NCI-H69 (cell line): ENCODE results near the gene NCBP2L.

ENCODE experiments used
- DNase-seq: peaks from one replicate; lab custom pipeline; 2025; lab: John Stamatoyannopoulos, UW

NCBP2L gene

DNA sequence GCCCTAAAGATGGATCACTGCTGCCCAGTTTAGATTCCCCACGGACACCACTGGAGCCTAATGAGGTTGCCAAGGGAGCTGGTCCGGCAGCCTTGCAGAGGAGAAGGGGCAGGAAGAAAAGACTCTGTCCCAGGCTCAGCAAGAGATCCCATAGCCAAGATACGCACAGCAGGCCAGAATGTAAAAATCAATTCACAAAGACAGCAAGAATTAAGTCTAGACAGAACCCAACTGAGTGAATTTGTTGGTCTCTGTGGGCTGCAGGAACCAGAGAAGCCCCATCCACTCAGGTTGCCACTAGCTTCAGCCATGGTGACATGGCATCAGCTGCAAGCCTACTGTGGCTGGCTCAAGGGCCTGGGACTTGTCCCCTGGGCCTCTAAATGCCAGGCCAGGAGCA lies 24.8 kb upstream of the NCBP2L start:
- DNase-seq, result no peak

DNA sequence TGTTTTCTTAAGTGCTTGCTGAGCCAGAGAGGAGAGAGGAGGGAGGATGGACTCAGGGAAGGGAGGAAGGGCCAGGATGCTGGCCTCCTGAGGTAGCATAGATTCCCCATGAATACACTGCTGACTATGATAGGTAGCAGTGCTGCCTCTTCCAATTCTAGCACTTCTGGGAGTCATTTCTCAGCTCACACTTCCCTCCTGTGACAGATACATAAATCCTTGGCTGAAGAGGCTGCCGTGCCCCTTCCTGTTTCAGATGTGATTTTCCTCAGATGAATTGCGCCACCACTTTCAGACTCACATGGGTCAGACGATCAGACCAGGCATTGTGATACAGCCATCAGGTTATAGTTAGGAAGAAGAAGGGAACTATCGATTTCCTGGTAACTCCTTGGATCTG lies 24.3 kb upstream of the NCBP2L start:
- no peak for DNase-seq

DNA sequence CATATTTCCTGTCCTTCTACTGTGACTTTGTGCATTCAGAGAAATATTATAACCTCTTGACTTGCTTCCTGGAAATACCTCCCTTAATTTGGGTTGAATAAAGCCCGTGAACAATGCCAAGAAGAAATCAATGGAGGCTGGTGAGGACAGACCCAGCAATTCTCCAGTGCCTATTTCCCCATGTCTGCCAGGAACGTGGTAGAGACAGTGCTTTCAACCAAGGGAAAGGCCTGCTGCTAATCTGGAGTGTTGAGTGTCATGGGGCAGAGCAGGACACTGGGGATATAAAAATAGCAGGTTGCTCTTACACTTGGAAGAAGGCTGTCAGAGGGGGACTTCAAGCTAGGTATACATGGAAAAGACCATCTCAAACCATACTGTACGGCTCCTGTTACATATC lies 21.8 kb upstream of the NCBP2L start:
- DNase-seq, result no peak

DNA sequence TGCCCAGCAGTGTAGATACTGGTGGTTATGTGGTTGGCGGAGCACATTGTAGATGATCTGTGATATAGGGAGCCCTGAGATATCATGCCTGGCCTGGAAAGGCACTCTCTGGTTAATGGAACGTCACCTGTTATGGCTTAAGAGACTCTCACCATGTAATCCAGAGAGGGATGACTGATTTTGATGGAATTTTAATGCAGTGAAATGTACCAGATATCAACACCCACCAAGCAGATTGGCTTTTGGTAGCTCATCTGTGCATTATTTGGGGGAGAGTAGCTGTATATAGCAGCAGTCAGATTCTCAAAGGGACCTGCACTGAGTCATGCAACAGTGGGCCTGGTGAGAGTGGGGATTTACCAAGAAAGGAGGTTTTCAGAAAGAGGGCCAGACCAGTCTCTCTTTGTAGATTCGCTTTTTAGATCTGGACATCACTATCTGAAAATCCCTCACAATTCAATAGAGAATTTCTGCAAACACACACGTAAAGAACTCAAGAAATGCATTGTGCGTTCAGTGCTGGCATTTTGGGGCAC lies 19.2 kb upstream of the NCBP2L start:
- no peak for DNase-seq

DNA sequence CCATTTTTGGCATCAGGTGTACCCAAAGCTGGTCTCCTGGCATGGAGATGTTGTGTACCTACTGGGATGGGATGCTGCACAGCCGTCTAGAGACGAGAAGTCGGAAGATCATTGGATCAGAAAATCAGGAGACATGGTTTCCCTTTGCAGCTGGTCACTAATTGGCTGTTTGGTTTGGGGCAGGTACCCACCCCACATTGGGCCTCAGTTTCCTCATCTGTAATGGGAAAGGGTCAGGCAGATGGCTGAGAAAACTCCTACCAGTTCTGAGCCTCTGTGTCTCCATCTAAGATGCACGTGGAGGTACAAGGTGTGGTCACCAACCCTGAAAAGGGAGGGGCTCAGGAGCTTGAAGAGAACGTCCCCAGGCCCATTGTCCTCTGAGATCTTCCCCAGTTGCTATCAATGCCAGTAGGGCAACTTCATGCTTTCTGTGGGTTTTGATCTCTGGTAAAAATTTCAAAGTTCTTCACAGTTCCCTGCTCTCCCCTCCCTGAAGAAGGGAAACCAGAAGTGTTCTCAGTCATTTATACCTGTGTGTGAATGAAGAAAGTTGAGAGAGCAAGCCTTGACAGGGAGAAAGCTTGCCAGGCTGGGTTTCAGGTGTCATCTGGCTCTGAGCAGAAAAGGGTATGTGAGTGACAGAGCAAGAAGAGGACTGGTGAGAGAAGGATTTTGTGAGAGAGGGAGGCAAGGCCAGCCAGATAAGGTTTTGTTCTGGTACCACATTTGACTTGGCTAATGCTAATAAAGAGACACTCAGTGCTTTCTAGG lies 17.0 kb upstream of the NCBP2L start:
- no peak for DNase-seq

DNA sequence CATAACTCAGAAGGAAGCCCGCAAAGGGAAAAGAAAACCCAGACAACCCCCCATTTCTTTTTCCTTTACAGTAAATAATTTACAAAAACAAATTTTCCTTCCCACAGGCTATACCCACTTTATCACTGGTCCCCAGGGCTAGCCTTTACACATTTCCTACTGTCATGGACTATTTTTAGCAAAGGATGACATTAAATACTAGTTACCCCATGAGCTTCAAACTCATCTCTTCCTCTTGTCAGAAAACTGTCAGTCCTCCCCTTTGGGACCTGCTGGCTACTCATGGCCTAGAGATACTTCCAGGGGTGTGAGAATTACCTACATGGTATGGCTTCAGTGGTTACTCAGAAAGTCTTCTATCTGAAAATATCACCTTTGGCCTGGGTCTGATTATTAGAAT lies 13.9 kb upstream of the NCBP2L start:
- DNase-seq, result no peak

DNA sequence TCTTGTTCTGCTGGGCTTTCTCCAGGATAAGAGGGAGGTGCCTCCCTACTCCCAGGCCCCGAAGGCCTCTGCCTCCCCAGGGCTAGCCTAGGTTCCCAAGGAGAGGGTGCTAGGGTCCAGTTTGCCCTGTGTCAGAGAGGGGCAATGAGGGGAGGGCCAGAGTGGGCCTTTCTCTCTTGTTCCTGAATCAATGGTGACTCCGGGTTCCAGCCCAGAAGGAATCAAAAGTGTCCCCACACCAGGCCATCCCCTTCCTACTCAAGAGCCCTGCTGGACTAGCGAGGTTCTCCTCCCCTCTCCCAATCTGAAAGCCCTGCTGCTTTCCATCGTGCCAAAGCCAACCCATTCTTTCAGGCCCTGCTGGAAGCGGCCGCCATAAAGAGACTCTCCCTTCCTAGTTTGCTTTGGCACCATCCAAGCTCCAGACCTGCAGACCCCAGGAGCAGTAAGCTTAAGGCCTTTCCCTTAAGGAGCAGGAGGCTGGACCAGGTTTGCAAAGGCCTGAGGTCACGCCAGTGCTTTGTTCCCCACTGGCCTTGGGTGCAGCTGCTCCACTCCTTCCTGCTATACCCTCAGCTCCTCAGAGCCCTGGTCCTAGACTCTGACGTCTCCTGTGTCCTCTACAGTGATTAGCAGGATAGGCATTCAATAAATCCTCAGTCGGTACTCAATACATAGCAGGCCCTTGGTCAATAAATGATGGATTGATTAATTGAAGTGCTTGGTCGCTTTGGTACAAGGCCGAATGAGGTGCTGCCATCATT lies 12.5 kb upstream of the NCBP2L start:
- no peak for DNase-seq

DNA sequence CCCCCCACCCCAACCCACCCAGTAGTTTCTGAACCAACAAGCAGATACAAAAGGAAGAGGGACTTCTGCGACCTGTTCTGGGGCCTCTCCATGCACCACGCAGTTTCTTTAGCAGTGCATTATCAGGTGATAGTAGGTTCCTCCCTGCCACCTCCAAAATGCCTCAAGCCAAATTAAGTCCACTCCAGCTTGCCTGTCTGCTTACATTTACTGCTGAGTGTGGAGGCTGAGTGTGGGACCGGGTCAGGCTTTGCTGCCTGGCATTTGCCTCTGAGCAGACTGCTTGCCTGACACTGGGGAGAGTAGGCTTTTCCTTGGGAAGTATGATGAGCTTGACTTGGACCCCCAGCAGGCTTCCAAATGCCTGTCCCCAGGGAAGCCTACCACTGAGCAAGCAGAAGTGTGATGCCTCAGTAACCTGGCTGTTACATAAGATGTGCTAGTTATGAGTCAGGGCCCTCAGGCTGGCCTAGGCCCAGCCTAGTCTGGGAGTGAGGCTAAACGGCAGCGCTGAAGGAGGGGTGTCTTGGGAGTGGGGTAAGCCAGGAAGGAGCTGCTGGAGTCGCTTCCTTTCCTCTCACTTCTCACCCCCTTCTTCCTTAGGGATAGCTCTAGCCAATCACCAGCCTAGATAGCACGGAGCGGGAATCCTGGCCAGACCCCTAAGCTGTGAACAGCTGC lies 10.9 kb upstream of the NCBP2L start:
- DNase-seq, result peak; percentile 28

DNA sequence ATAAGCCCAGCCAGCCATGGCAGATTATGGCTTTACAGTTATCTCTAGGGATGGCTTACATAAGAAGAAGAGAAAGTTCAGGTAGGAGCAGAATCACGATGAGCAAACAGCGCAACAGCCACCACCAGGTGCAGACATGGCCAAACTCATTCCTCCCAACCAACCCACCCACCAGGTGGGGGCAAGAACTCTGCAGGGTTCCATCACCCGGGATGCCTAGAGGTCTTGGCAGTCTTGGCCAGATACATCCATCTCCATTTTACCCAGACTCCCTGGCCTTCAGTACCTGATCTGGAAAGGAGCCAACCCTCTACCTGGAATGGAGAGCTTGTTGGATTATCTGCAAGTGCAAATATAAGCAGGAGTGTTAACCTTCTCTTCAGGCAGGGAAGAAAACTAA lies 9.5 kb upstream of the NCBP2L start:
- no peak for DNase-seq

DNA sequence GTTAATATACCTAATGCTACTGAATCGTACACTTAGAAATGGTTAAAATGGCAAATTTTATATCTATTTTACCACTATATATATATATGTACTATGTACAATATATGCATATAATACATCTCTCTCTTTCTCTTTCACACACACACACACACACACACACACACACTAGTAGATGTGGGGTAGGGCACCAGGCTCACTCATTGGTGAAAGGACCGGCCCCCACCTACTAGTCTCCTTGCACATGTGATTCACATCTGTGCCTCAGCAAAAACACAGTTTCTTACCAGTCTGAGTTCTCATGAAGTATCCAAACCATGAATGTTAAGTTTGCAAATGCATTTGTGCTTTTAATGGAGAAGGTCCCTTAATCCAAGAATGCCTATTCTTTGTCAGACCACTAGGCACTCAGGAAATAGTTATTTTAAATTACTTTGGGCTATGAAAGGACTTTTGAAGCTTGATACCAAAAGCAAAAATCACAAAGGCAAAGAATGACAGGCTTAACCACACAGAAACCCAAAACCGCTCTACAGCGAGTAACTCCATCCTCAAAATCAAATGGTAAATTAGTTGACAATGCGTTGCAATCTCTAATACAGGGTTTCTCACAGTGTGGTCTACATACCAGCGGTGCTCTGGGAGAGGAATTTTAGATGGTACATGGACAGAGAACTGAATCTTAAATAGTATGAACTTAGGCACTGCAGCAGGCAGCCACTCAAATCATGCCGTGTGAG lies 7.8 kb upstream of the NCBP2L start:
- no peak for DNase-seq

DNA sequence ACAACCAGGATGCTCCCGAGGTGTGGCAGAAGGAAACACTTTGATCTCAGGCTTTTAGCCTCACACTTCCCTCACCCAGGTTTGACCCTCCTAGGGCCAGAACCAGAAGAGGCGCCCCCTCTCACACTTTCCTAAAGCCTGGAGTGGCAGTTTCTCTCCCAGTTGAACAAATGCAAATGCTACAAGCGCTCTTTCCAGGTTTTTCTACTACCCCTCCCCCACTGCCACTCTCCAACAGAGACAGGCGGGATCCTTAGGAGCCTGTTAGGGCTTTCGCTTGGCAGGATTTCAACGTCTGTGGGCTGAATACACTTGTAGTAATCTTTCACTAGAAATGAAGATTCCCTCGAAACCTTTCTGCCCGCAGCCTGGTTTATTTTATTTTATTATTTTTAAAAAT lies 4.3 kb upstream of the NCBP2L start:
- DNase-seq, result no peak

DNA sequence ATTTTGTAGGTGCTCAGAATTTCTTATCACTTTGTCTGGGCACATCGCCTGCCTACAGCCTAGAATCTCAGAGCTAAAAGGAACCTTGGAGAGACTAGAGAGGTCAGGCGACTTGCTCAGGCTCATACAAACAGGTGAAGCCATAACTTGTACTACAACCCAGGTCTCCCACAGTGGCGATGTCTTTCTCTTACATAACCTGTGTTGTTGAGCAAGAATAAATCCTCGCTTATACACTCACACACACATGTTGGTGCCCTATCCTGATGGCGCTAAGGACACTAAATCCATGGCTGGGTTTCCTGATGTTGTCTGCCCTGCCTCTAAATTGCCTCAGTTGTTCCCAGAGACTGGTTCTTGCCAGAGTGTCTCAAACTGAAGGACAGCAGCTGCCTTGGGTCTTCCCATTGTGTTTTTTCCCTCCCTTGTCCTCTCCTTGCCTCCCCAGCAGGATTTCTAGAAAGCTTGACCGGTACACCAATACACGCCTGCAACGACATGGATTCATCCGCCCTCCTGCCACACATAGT lies 3.6 kb upstream of the NCBP2L start:
- no peak for DNase-seq

DNA sequence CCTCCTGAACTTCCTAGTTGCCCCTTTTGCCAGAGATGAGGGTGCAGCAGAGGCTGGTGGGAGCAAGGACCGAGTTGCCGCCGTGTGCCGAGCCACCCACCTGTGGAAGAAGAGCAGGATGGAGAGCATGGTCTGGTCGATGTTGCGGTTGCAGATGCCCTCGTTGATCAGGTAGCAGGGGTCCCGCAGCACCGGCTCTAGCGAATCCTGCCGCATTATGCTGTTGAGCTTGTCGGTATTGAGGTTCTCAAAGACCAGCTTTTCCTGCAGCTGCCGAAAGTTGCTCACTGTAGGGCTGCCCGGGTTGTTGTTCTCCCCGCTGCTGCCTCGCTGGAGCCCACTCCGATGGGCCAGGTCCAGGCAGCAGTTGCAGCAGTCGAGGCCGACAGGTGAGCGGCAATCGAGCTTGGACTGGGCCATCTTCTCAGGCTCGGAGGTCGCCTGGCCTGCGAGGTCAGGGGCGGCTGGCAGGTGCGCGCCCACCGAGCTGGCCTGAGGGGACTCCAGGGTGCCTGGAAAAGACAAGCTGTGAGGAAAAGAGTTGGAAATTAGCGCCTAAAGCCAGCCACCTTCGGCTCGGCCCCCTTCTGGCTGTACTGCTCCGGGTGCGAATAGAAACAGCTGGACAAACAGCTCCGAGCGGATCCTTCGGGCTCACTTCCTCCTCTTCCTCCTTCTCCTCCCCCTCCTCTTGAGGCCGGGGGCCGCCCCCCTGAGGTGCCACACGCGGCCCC lies 2.4 kb upstream of the NCBP2L start:
- no peak for DNase-seq

DNA sequence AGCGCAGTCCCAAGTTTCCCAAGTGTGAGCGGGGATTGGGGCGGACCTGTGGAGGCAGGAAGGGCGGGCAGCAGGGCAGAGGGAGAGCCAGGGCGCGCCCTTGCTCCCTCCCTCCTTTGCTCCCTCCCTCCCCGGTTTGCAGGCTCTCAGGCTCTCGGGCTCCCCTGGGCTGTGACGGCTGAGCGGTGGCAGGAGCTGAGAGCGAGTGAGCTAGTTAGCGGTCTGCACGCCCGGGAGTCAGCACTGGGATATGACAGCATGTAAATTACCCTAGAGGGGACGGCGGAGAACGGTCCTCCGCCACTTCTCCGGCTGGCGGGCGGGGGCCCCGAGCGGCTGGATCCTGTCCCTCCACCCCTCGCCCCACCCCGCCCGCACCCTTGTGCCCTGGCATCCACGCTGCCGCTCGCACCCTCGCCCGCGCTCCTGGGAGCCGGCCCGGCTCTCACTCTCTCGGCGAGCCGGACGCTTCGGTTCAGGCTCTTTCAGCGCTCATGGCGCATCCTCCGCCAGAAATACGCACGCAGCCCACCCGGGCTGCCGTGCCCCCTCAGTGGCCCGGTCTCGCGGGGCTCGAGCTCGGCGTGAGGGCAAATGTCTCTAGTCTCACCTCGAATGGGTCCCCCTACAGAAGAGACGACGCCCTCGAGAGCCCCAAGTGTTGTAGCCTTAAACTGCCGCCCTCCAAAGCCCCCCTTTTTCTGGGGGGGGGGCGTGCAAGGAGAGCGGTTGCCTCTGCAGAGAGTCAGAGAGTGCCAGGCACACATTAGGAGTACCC lies 1.6 kb upstream of the NCBP2L start, which contains the start of gene TSC22D3:
Gene TSC22D3, minus strand, starts transcription at position 54 of the 778 bp plus-strand sequence. CDS start 368 bp downstream, outside the sequence.
- DNase-seq, result peak; percentile 77

DNA sequence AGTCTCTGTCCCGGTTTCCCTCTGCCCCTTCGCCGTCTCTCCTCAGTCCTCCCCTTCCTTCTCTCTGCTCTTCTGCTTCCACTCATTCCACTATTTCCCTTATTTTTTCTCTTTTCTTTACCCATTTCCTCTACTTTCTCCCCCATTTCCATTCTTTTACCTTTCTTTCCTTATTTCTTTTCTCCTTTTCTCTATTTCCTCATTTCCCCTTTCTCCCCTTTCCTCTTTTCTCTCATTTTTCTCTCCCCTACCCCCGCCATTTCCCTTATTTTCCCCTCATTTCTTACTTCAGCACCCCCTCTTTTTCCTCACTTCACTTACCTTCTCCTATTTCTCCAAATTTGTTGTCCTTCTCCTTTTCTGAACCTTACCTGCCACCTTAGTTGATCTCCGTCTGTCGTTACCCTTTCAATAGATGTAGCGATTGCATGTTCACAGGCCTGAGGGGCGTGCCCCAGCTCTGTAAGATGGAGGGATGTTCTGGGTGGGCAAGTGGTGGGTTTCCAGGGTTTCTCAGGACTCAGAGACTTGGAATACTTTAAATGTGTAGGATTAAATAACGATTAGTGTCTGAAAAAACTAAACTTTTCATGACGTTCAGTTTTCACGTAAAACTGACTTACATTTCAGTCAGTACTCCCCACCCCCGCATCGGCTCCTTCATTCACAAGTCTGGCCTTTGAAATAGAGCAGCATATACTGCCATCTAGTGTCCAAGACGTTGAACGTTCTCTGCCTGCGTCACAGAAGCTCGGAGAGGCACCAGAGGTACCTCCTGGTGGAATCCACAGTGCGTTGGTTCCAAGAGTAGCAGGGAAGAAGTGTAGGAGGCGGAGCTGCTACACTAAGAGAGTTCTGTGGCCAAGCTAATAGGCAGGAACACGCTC lies 641 bp upstream of the NCBP2L start:
- peak; percentile 84 for DNase-seq

DNA sequence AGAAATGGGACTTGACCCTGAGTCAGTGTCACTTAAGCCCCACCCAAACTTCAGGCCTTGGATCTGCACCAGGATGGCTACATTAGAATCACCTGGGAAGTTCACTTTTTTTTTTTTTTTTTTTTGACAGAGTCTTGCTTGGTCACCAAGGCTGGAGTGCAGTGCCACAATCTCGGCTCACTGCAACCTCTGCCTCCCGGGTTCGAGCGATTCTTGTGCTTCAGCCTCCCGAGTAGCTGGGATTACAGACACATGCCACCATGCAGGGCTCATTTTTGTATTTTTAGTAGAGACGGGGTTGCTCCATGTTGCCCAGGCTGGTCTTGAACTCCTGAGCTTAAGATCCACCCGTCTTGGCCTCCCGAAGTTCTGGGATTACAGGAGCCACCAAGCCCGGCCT lies 3.0 kb downstream of the NCBP2L start:
- no peak for DNase-seq

DNA sequence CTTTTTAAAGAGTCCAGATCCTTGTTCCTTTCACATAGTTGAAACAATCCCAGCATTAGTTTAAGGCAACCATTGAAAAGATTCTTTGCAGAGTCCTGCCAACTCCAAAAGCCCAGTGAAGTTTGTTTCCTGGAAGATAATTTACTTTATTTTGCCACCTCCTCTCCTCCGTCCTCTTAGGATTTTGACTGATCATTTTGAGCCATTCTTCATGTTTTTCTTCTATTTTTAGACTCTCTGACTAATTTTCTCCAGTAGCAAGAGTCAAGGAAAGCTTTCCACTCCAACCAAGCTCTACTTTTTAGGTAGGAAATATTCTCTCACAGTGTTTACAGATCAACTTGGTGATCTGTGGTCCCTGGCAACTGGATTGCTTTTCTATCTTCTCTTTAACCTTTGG lies 10.3 kb downstream of the NCBP2L start:
- DNase-seq, result no peak

DNA sequence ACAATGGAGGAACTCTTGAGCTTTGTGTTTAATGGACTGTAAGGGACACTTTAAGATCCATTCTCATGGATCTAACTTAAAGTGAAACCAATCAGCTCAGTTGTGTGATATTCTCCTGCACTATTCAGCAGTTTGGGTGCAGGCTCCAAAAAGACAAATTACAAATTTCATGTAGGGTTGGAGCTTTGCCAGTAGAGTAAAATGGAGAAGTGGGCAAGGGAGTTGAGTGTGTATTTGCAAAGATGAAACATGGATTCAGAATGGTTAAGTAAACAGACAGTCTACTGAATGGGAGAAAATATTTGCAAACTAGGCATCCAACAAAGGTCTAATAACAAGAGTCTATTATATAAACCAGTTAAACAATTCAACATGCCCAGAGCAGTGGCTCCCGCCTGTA lies 26.9 kb downstream of the NCBP2L start:
- no peak for DNase-seq

DNA sequence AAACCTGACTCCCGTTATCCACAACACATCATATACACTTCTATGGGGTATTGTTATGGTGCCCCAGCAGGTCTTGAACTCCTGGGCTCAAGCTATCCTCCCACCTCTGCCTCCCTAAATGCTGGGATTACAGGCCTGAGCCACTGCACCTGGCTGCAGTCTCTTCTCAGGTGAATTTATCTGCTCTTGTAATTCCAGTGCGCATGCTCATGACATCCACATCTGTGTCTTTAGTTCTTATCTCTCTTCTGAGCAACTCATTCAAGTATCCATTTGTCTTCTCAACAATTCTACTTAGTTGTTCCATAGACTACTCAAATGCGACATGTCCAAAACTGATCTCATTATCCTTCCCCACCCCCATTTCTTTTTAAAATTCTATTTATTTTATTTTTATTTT lies 27.6 kb downstream of the NCBP2L start:
- no peak for DNase-seq
